Measurements from ENCODE around the gene ZBTB16. TPM values are rescaled to one million over a fixed set of nuclear protein-coding genes. Genes with fewer than 3 reads are reported as not detected.

The ZBTB16 gene
- total RNA-seq, 1 experiment from 2014 or later = 0.44 TPM

- intact Hi-C loops (cut with micrococcal nuclease; ENCODE audit: unreplicated experiment) = loop anchor here (10.0 kb wide), 1 partner anchor 735 kb away; no protein-coding TSS in a partner anchor
- Histone ChIP-seq H3K4me3 (no peak overlapping the region), H2AFZ (no peak overlapping the region), H3F3A (ENCODE audit: insufficient read depth, low read depth) (no peaks in the 10 kb centered on the region), H3K27ac (no peak overlapping the region), H3K9me3 (ENCODE audit: insufficient read depth, low read depth) (no peaks in the 10 kb centered on the region), H3K36me3 (ENCODE audit: low read depth) (no peaks in the 10 kb centered on the region), H4K20me1 (ENCODE audit: insufficient read depth) (no peaks in the 10 kb centered on the region), H3K4me1 (replicated peaks; ENCODE audit: insufficient read depth) (no peaks in the 10 kb centered on the region), H3K27me3 (ENCODE audit: insufficient read depth, low read depth) (peaks cover 85% of the 10 kb centered on the region), H3K4me2 (no peak overlapping the region), H3K9me2 (ENCODE audit: insufficient read depth) (no peaks in the 10 kb centered on the region), H3K79me2 (ENCODE audit: low read depth) (no peaks in the 10 kb centered on the region)
- POLR2A ChIA-PET (ENCODE audit: unreplicated experiment) = no interaction called here
- DNase-seq = no peak
- CTCF ChIA-PET = no interaction called here
- TF ChIP-seq, protein P1, sequence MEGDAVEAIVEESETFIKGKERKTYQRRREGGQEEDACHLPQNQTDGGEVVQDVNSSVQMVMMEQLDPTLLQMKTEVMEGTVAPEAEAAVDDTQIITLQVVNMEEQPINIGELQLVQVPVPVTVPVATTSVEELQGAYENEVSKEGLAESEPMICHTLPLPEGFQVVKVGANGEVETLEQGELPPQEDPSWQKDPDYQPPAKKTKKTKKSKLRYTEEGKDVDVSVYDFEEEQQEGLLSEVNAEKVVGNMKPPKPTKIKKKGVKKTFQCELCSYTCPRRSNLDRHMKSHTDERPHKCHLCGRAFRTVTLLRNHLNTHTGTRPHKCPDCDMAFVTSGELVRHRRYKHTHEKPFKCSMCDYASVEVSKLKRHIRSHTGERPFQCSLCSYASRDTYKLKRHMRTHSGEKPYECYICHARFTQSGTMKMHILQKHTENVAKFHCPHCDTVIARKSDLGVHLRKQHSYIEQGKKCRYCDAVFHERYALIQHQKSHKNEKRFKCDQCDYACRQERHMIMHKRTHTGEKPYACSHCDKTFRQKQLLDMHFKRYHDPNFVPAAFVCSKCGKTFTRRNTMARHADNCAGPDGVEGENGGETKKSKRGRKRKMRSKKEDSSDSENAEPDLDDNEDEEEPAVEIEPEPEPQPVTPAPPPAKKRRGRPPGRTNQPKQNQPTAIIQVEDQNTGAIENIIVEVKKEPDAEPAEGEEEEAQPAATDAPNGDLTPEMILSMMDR (conservative IDR thresholded peaks at IDR 0.05) = no peak
- TF ChIP-seq EZH2 (IDR thresholded peaks at IDR 0.05; ENCODE audit: low read depth) = no peak
- no TSS peak for BruUV-seq (replicated peaks)
Observed at GRCh38 chr11:114269498-114269897, 210.0 kb downstream of the ZBTB16 start.

GRCh38 chr11:114270531-114271270, 211.2 kb downstream of the ZBTB16 start:
- no peak overlapping the region for H2AFZ ChIP-seq
- no peaks in the 10 kb centered on the region for H3K4me1 ChIP-seq (replicated peaks; ENCODE audit: insufficient read depth)
- H3K27me3 ChIP-seq (ENCODE audit: insufficient read depth, low read depth) = peaks cover 85% of the 10 kb centered on the region
- no peak overlapping the region for H3K4me3 ChIP-seq
- no peaks in the 10 kb centered on the region for H3K36me3 ChIP-seq (ENCODE audit: low read depth)
- no TSS peak for BruUV-seq (replicated peaks)
- ChIA-PET CTCF (no interaction called here), POLR2A (ENCODE audit: unreplicated experiment) (interaction anchor here (0.7 kb wide), 1 partner anchor 425 kb away, joined by 5 read pairs; no protein-coding TSS in a partner anchor)
- no peaks in the 10 kb centered on the region for H3K9me3 ChIP-seq (ENCODE audit: insufficient read depth, low read depth)
- TF ChIP-seq EZH2 (IDR thresholded peaks at IDR 0.05; ENCODE audit: low read depth) = no peak
- TF ChIP-seq, protein P1 (conservative IDR thresholded peaks at IDR 0.05) = no peak
- no peaks in the 10 kb centered on the region for H3F3A ChIP-seq (ENCODE audit: insufficient read depth, low read depth)
- no peak overlapping the region for H3K27ac ChIP-seq
- DNase-seq = no peak
- intact Hi-C loops (cut with micrococcal nuclease; ENCODE audit: unreplicated experiment) = no loop called here
- H4K20me1 ChIP-seq (ENCODE audit: insufficient read depth) = no peaks in the 10 kb centered on the region
- no peaks in the 10 kb centered on the region for H3K79me2 ChIP-seq (ENCODE audit: low read depth)
- no peaks in the 10 kb centered on the region for H3K9me2 ChIP-seq (ENCODE audit: insufficient read depth)
- no peak overlapping the region for H3K4me2 ChIP-seq

DNA sequence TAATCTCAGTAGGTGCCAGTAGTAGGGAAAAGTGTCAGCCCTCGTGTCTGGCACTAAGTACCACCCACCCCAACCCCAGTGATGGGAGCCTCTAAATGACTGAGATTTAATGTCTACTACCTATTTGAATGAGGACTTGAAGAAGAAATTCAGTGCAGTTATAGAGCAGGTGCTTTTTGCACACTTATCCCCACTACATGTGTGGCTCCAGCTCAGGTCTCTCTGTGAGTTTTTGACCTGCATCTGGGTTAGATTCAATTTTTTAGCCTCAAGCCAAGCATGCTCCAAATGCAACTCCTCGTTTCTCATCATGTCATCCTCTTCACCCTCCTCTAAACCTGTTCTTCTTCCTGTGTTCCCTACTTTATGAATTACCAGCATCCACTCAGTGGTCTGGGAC, 211.8 kb downstream of the ZBTB16 start:
- H3F3A ChIP-seq (ENCODE audit: insufficient read depth, low read depth) = no peaks in the 10 kb centered on the region
- no peaks in the 10 kb centered on the region for H3K36me3 ChIP-seq (ENCODE audit: low read depth)
- no peaks in the 10 kb centered on the region for H3K79me2 ChIP-seq (ENCODE audit: low read depth)
- ChIA-PET CTCF (no interaction called here), POLR2A (ENCODE audit: unreplicated experiment) (no interaction called here)
- H2AFZ ChIP-seq = no peak overlapping the region
- BruUV-seq (replicated peaks) = no TSS peak
- H3K9me2 ChIP-seq (ENCODE audit: insufficient read depth) = no peaks in the 10 kb centered on the region
- intact Hi-C loops (cut with micrococcal nuclease; ENCODE audit: unreplicated experiment) = no loop called here
- no peaks in the 10 kb centered on the region for H3K9me3 ChIP-seq (ENCODE audit: insufficient read depth, low read depth)
- no peak overlapping the region for H3K27ac ChIP-seq
- no peak overlapping the region for H3K4me2 ChIP-seq
- no peaks in the 10 kb centered on the region for H4K20me1 ChIP-seq (ENCODE audit: insufficient read depth)
- no peak overlapping the region for H3K4me3 ChIP-seq
- H3K4me1 ChIP-seq (replicated peaks; ENCODE audit: insufficient read depth) = no peaks in the 10 kb centered on the region
- peaks cover 82% of the 10 kb centered on the region for H3K27me3 ChIP-seq (ENCODE audit: insufficient read depth, low read depth)
- DNase-seq = no peak
- TF ChIP-seq, protein P1 (conservative IDR thresholded peaks at IDR 0.05) = no peak
- no peak for TF ChIP-seq EZH2 (IDR thresholded peaks at IDR 0.05; ENCODE audit: low read depth)
